Loucy (cell line): ENCODE results near the gene RAF1.

Experiments used
- H2AFZ ChIP-seq: fragments of 200-600 bp; sonication (generic); 2 replicates; pipeline ENCODE4 v1.6.0; 2016; ENCODE audit warnings: antibody characterized with exemption, mild to moderate bottlenecking, low read length, moderate library complexity
- H3F3A ChIP-seq: fragments of 200-600 bp; 2 replicates; pipeline ENCODE4 v1.6.0; 2016; ENCODE audit warnings: antibody characterized with exemption, low read depth, mild to moderate bottlenecking
- H3K27me3 ChIP-seq: fragments of 200-600 bp; sonication (generic); 2 replicates; pipeline ENCODE4 v1.6.1; 2014; ENCODE audit warnings: low read length, mild to moderate bottlenecking; ENCODE audit not compliant: insufficient read depth, poor library complexity, severe bottlenecking
- H3K36me3 ChIP-seq: fragments of 200-600 bp; sonication (generic); 2 replicates; pipeline ENCODE4 v1.6.1; 2016; ENCODE audit warnings: low read length; ENCODE audit not compliant: insufficient read depth
- H3K4me1 ChIP-seq: fragments of 200-600 bp; sonication (generic); 2 replicates; pipeline ENCODE4 v1.5.1; 2014; ENCODE audit warnings: low read length, mild to moderate bottlenecking; ENCODE audit not compliant: insufficient read depth, poor library complexity, severe bottlenecking
- H3K4me2 ChIP-seq: fragments of 200-600 bp; sonication (generic); 2 replicates; pipeline ENCODE4 v1.6.0; 2014; ENCODE audit warnings: antibody characterized with exemption, low read length, low read depth, mild to moderate bottlenecking; ENCODE audit not compliant: poor library complexity, severe bottlenecking
- H3K4me3 ChIP-seq: fragments of 200-600 bp; sonication (generic); 2 replicates; pipeline ENCODE4 v1.5.1; 2014; ENCODE audit warnings: low read length, mild to moderate bottlenecking, mixed read lengths; ENCODE audit not compliant: poor library complexity, severe bottlenecking
- H3K79me2 ChIP-seq: fragments of 200-600 bp; sonication (generic); 2 replicates; pipeline ENCODE4 v1.6.1; 2014; ENCODE audit warnings: low read length; ENCODE audit not compliant: insufficient read depth
- H3K9ac ChIP-seq: fragments of 200-600 bp; sonication (generic); 2 replicates; pipeline ENCODE4 v1.6.0; 2014; ENCODE audit warnings: mild to moderate bottlenecking, low read depth, low read length, moderate library complexity; ENCODE audit not compliant: poor library complexity, severe bottlenecking
- H3K9me2 ChIP-seq: fragments of 200-600 bp; sonication (generic); replicated peaks from 2 replicates; pipeline ENCODE4 v1.6.1; 2016; ENCODE audit warnings: low read depth, low read length, mixed read lengths
- H3K9me3 ChIP-seq: fragments of 200-600 bp; sonication (generic); 2 replicates; pipeline ENCODE4 v1.6.1; 2014; ENCODE audit warnings: mild to moderate bottlenecking, antibody characterized with exemption, low read length, low read depth; ENCODE audit not compliant: insufficient read depth
- H4K20me1 ChIP-seq: fragments of 200-600 bp; sonication (generic); 2 replicates; pipeline ENCODE4 v1.6.0; 2014; ENCODE audit warnings: antibody characterized with exemption, low read length, mild to moderate bottlenecking; ENCODE audit not compliant: insufficient read depth, poor library complexity, severe bottlenecking
- CTCF ChIP-seq: fragments of 200-600 bp; sonication (generic); conservative IDR thresholded peaks from 2 replicates; pipeline ENCODE4 v1.5.1; 2014; ENCODE audit warnings: mild to moderate bottlenecking, antibody characterized with exemption, low read length
- EZH2phosphoT487 ChIP-seq: fragments of 200-600 bp; IDR thresholded peaks from 2 replicates; pipeline ENCODE4 v1.6.1; 2018; ENCODE audit warnings: antibody characterized with exemption, mild to moderate bottlenecking, moderate library complexity, borderline replicate concordance

RAF1 gene

GRCh38 chr3:12553921-12554391 lies 110.0 kb downstream of the RAF1 start:
- Histone ChIP-seq H3K9me2 (no peaks in the 10 kb centered on the region), H4K20me1 (peaks cover 16% of the 10 kb centered on the region), H3K9ac (peak overlapping the region; percentile 82), H3K36me3 (no peaks in the 10 kb centered on the region), H3K4me2 (peak overlapping the region; percentile 83), H3K4me1 (peaks cover 21% of the 10 kb centered on the region), H2AFZ (peak overlapping the region; percentile 95), H3K27me3 (no peaks in the 10 kb centered on the region), H3K9me3 (no peaks in the 10 kb centered on the region), H3F3A (no peaks in the 10 kb centered on the region), H3K4me3 (peak overlapping the region; percentile 75), H3K79me2 (peaks cover 20% of the 10 kb centered on the region)
- no peak for TF ChIP-seq EZH2phosphoT487
- no peak for TF ChIP-seq CTCF

- H3K4me3 ChIP-seq = no peak overlapping the region
- H4K20me1 ChIP-seq = no peaks in the 10 kb centered on the region
- no peak overlapping the region for H3K4me2 ChIP-seq
- no peaks in the 10 kb centered on the region for H3K79me2 ChIP-seq
- peaks cover 6% of the 10 kb centered on the region for H3K4me1 ChIP-seq
- H3F3A ChIP-seq = no peaks in the 10 kb centered on the region
- H3K36me3 ChIP-seq = no peaks in the 10 kb centered on the region
- no peak overlapping the region for H2AFZ ChIP-seq
- H3K9ac ChIP-seq = no peak overlapping the region
- H3K27me3 ChIP-seq = no peaks in the 10 kb centered on the region
- H3K9me2 ChIP-seq = no peaks in the 10 kb centered on the region
- TF ChIP-seq CTCF (no peak), EZH2phosphoT487 (no peak)
- H3K9me3 ChIP-seq = no peaks in the 10 kb centered on the region
Observed at GRCh38 chr3:12549971-12550760, 113.8 kb downstream of the RAF1 start.

GRCh38 chr3:12545473-12545791 lies 118.5 kb downstream of the RAF1 start, which contains the start of gene MKRN2OS:
TSS of gene MKRN2OS (minus strand) at chr3:12545499. CDS start at chr3:12545464, 35 bp downstream.
- TF ChIP-seq EZH2phosphoT487 (no peak), CTCF (no peak)
- H3K4me3 ChIP-seq = no peak within 1 kb of the TSS
- H3K27me3 ChIP-seq = no peaks in the 10 kb centered on the region
- no peaks in the 10 kb centered on the region for H3K36me3 ChIP-seq
- H3K4me2 ChIP-seq = no peak within 1 kb of the TSS
- no peak within 1 kb of the TSS for H3K9ac ChIP-seq
- no peak within 1 kb of the TSS for H2AFZ ChIP-seq
- H4K20me1 ChIP-seq = no peaks in the 10 kb centered on the region
- no peaks in the 10 kb centered on the region for H3F3A ChIP-seq
- no peaks in the 10 kb centered on the region for H3K79me2 ChIP-seq
- H3K4me1 ChIP-seq = no peaks in the 10 kb centered on the region
- no peaks in the 10 kb centered on the region for H3K9me3 ChIP-seq
- H3K9me2 ChIP-seq = no peaks in the 10 kb centered on the region
